Lower leg skin (tissue), 4 donors: Measurements from ENCODE around the gene MTHFSD. TPM values are rescaled to one million over a fixed set of nuclear protein-coding genes. Genes with fewer than 3 reads are reported as not detected.

Source experiments
- DNase-seq, 2 donors: peaks; one replicate each; pipeline ENCODE4 v3.0.0-alpha.2; 2019; ENCODE audit warnings: low spot score in 2 of 2
- H3K4me3 ChIP-seq: fragments of 200-600 bp; sonication (generic); 2 replicates; pipeline ENCODE4 v1.5.1; 2017; ENCODE audit warnings: mild to moderate bottlenecking, low read depth; ENCODE audit not compliant: poor library complexity, severe bottlenecking
- CTCF ChIP-seq, 3 donors: fragments of 450-650 bp; IDR thresholded peaks; one replicate each; pipeline ENCODE4 v1.5.1; 2016; ENCODE audit warnings: antibody characterized with exemption in 3 of 3, mild to moderate bottlenecking in 3 of 3, moderate library complexity in 2 of 3
- POLR2A ChIP-seq, 2 donors: fragments of 450-650 bp; IDR thresholded peaks; one replicate each; pipeline ENCODE4 v1.6.1; 2016 to 2017; ENCODE audit warnings: antibody characterized with exemption in 2 of 2, mild to moderate bottlenecking in 1 of 2, moderate library complexity in 1 of 2
- WGBS, 2 donors: methylation state at CpG; one replicate each; pipeline ENCODE4 v1.1.5; 2018; 5-methylcytosine and 5-hydroxymethylcytosine counted together
- intact Hi-C: fragments of 100-400 bp; cut with DNase I; formaldehyde crosslinking; loops from one replicate; pipeline ENCODE4 v1.15.0; 2023; ENCODE audit warnings: low total_unique reads
- total RNA-seq, 4 donors: library from RNA; depleted of rRNA; stranded (reverse); fragments of >200 nt; gene quantifications; one replicate each; pipeline ENCODE4 v1.1.0, GENCODE V29; 2016

Gene MTHFSD
- total RNA-seq, 4 donors from 2014 or later: 14.5 to 34.8 (median 25.5) TPM

GRCh38 chr16:86519649-86520316, 35.3 kb downstream of the MTHFSD start:
- TF ChIP-seq POLR2A (IDR thresholded peaks at IDR 0.05) (no peak), CTCF (IDR thresholded peaks at IDR 0.05) (peak in 1 of 3 donors; percentile 38)
- no peak for DNase-seq
- WGBS, 2 donors: 6 to 18% methylated on average over 20 to 27 of the region's 31 CpGs
- H3K4me3 ChIP-seq: no peak overlapping the region
- intact Hi-C loops: loop anchor here (5.0 kb wide), 2 partner anchors 177 to 447 kb away; no protein-coding TSS in a partner anchor

GRCh38 chr16:86519007-86519648, 35.9 kb downstream of the MTHFSD start:
- DNase-seq: no peak
- intact Hi-C loops: loop anchor here (5.0 kb wide), 2 partner anchors 177 to 447 kb away; no protein-coding TSS in a partner anchor
- H3K4me3 ChIP-seq: no peak overlapping the region
- WGBS, 2 donors: 79 to 82% methylated on average over 16 of the region's 16 CpGs
- no peak for TF ChIP-seq POLR2A (IDR thresholded peaks at IDR 0.05)
- TF ChIP-seq CTCF (IDR thresholded peaks at IDR 0.05): no peak

GRCh38 chr16:86517652-86518258, 37.3 kb downstream of the MTHFSD start:
- intact Hi-C loops: loop anchor here (5.0 kb wide), 2 partner anchors 175 to 445 kb away; no protein-coding TSS in a partner anchor
- peak in 1 of 2 donors; percentile 90 for DNase-seq
- no peak overlapping the region for H3K4me3 ChIP-seq
- 19 to 24% methylated on average over 16 to 17 of the region's 17 CpGs for WGBS, 2 donors
- TF ChIP-seq CTCF (IDR thresholded peaks at IDR 0.05) (peak in 1 of 3 donors; percentile 20), POLR2A (IDR thresholded peaks at IDR 0.05) (no peak)

- no peak overlapping the region for H3K4me3 ChIP-seq
- 41 to 44% methylated on average over 9 of the region's 9 CpGs for WGBS, 2 donors
- intact Hi-C loops: loop anchor here (5.0 kb wide), 2 partner anchors 175 to 445 kb away; no protein-coding TSS in a partner anchor
- no peak for DNase-seq
- TF ChIP-seq CTCF (IDR thresholded peaks at IDR 0.05): no peak
- TF ChIP-seq POLR2A (IDR thresholded peaks at IDR 0.05): no peak
These were observed 38.0 kb downstream of the MTHFSD start for GRCh38 chr16:86517033-86517432.

- TF ChIP-seq POLR2A (IDR thresholded peaks at IDR 0.05) (no peak), CTCF (IDR thresholded peaks at IDR 0.05) (no peak)
- intact Hi-C loops: loop anchor here (5.0 kb wide), 2 partner anchors 174 to 444 kb away; no protein-coding TSS in a partner anchor
- WGBS, 2 donors: 6 to 11% methylated on average over 7 to 25 of the region's 29 CpGs
- H3K4me3 ChIP-seq: no peak overlapping the region
- DNase-seq: no peak
These were observed 38.4 kb downstream of the MTHFSD start for GRCh38 chr16:86516623-86517003.
